ENCODE data around the gene FAM20C.

GRCh38 chr7:277228-277627 is 84.9 kb downstream of the FAM20C start:
- TF ChIP-seq CTCF (IDR thresholded peaks at IDR 0.05; ENCODE audit: insufficient read depth, low read depth, low read length) (no peak), EZH2 (IDR thresholded peaks at IDR 0.05; ENCODE audit: insufficient read depth, low read length) (no peak)

Data from astrocyte (in vitro differentiated cells and primary cell).